Measurements from ENCODE around the gene ACTR2. TPM values are rescaled to one million over a fixed set of nuclear protein-coding genes. Genes with fewer than 3 reads are reported as not detected.
"Not testable (repeated sequence)": the region's sequence is repeated elsewhere in the genome, so short reads cannot be mapped to it uniquely, and the experiment has no call there.

Gene ACTR2
- 488 and 497 TPM in 2 replicates for total RNA-seq

DNA sequence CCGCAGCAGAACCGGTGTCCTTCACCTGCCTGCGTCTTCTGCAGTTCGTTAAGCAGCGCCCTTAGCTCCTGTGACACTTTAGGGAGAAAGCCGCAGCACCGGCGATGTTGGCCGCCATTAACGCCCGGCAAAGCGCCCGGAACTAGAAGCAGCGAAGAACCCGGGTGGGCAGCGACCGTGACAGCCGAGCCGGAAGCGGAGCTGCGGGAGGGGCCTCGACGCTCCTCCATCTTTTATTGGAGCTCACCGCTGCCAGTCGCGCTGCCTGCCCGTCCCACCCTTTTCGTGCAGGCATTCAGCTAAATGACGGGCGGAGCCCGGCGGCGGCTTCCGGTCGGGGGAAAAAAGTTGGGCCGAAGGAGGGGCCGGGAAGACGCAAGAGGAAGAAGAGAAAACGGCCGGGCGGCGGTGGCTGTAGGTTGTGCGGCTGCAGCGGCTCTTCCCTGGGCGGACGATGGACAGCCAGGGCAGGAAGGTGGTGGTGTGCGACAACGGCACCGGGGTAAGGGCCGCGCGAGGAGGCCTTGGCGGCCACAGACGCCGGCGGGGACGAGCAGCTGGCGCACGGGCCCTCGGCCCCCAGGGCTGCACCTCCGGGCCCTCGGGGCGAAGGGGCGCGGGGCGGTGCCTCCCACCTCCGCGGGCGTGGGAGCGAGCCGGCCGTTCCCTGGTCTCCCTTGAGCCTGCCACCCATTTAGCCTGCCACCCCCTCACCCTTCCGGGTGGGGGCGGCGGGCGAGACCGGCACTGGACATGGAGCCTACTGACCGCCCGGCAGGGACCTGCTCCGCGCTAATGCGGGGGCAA is at the start of gene ACTR2:
Gene ACTR2 (plus strand): TSS at position 376 of the 807 bp plus-strand sequence. CDS start 79 bp downstream, at position 455.
- intact Hi-C loops (cut with micrococcal nuclease): loop anchor here (1.0 to 10.0 kb wide), 9 partner anchors 73 to 1639 kb away; partner anchors contain the start of genes AFTPH, CEP68, MDH1 and RAB1A

DNA sequence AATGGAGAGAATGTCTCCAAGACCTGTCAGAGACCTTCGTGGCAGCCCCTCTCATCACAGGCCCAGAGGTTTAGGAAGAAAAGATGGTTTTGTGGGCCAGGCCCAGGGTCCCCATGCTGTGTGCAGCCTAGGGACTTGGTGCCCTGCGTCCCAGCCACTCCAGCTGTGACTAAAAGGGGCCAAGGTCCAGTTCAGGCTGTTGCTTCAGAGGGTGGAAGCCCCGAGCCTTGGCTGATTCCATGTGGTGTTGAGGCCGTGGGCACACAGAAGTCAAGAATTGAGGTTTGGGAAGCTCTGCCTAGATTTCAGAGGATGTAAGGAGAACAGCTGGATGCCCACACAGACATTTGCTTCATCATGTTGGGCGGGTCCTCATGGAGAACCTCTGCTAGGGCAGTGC is 45.1 kb upstream of the ACTR2 start:
- intact Hi-C loops (cut with micrococcal nuclease): no loop called here

DNA sequence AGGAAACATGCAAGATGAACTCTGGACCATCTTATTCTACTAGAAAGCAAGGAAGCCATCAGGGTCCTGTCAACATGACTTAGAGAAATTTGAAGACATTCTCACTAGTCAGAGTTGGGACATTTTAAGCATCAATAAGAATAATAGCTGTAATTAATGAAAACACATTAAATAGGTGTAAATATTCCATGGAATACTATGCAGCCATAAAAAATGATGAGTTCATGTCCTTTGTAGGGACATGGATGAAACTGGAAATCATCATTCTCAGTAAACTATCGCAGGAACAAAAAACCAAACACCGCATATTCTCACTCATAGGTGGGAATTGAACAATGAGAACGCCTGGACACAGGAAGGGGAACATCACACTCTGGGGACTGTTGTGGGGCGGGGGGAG is 44.2 kb upstream of the ACTR2 start:
- intact Hi-C loops (cut with micrococcal nuclease): not testable (repeated sequence)

DNA sequence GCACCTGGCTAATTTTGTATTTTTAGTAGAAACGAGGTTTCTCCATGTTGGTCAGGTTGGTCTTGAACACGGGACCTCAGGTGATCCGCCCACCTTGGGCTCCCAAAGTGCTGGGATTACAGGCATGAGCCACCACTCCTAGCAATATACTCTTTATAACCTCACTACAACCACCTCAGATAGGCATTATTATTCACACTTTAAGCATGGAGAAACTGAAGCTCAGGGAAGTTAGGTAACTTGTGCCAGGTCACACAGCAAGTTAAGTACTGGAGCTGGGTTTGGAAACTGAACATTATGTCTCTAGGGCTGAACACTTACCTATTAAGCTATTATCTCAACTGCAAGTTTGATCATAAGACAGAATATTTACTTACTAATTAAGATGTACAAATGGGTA is 42.6 kb upstream of the ACTR2 start:
- intact Hi-C loops (cut with micrococcal nuclease): loop anchor here (5.0 kb wide), 2 partner anchors 53 to 268 kb away; partner anchors contain the start of gene RAB1A

DNA sequence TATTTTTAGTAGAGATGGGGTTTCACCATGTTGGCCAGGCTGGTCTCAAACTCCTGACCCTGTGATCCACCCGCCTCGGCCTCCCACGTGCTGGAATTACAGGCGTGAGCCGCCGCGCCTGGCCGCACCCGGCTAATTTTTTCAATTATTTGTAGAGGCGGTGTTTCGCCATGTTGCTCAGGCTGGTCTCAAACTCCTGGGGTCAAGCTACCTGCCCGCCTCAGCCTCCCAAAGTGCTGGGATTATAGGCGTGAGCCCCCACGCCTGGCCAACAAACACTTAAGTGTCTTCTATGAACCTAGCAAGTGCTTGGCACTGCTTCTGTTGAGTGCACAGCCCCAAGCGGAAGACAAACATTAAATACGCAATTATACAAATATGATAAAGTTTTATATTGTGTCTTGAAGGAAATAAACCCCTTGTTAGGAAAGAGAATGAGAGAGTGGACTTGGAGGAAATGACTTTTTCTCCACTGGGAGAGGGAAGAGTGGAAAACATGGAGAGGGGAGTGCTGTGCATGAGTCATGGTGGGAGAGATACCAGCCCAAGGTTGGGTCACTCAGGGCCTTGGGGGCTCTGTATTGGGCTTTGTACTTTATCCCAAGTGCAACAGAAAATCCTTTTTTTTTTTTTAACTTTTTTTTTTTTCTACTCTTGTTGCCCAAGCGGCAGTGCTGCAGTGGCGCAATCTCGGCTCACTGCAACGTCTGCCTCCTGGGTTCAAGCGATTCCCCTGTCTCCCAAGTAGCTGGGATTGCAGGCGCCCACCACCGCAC is 41.4 kb upstream of the ACTR2 start:
- intact Hi-C loops (cut with micrococcal nuclease): loop anchor here (5.0 kb wide), 2 partner anchors 54 to 269 kb away; partner anchors contain the start of gene RAB1A

DNA sequence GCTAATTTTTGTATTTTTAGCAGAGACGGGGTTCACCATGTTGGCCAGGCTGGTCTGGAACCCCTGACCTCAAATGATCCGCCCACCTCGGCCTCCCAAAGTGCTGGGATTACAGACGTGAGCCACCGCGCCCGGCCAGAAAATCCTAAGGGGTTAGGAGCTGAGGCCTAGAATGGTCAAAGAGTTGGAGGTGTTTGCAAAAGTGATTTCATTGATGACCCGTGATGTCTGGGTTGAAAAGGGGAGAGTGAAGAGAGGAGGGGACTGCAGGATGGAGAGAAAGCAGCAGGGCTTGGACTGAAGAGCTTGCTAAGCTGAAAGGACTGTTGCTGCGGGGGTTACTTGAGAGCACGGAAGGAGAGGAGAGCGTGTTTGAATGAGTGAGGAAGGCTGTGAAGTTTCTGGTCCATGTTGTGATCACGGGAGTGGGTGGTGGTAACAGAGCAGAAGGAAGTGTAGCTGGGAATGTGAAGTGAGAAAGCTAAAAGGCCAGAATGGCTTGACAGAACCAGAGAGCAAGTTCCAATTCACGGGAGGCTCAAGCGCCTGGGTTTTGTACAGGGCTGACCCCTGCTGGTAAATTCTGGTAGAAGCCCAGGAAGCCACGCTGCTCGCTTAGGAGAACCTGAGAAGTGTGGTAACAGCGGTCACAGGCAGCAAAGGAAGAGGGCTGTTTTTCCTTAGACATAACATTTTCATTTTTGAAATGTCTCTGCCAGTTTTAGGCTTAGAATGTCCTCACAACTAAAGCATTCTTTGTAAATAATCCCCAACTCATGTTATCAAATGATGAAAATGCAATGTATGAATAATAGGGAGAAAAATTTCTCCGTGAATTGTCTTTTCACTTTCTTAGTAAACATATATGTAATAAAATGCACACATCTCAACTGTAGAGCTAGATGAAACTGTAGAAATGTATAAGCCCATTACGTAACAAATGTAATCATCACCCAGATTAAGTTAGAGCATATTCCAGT is 40.5 kb upstream of the ACTR2 start:
- intact Hi-C loops (cut with micrococcal nuclease): loop anchor here (1.0 to 5.0 kb wide), 3 partner anchors 55 to 270 kb away; partner anchors contain the start of gene RAB1A

DNA sequence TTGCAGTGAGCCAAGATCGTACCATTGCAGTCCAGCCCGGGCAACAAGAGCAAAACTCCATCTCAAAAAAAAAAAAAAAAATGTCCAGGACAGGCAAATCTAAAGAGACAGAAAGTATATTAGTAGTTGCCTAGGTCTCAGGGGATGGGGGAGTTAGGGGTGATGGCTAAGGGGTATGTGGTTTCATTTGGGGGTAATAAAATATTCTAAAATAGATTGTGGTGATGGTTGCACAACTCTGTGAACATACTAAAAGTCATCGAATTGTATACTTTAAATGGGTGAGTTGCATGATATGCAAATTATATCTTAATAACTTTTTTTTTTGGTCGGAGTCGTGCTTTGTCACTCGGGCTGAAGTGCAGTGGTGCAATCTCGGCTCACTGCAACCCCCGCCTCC is 34.2 kb upstream of the ACTR2 start:
- intact Hi-C loops (cut with micrococcal nuclease): no loop called here

DNA sequence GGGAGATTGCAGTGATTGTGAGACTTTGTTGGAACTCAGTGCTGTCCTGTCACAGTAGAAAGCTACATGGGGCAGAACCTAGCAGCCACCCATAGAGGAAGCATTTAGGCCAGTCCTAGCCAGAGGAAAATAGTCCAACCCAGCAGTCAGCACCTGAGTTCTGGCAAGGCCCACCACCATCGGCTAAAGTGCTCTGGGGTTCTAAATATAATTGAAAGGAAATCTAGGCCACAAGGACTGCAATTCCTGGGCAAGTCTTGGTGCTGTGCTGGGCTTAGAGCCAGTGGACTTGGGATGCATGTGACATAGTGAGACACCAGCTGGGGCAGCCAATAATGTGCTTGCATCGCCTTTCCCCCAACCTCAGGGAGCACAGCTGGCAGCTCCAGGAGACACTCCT is 28.9 kb upstream of the ACTR2 start:
- intact Hi-C loops (cut with micrococcal nuclease): no loop called here

DNA sequence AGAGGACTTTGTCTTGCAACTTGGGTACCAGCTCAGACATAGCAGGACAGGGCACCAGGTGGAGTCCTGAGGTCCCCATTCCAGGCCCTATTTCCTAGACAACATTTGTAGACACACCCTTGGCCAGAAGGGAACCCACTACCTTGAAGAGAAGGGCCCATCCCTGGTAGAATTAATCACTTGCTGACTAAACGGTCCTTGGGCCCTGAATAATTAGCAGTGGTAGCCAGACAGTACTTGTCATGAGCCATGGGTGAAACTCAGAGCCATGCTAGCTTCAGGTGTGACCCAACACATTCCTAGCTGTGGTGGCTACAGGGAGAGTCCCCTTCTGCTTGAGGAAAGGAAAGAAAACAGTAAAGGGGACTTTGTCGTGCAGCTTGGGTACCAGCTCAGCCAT is 28.5 kb upstream of the ACTR2 start:
- intact Hi-C loops (cut with micrococcal nuclease): no loop called here

DNA sequence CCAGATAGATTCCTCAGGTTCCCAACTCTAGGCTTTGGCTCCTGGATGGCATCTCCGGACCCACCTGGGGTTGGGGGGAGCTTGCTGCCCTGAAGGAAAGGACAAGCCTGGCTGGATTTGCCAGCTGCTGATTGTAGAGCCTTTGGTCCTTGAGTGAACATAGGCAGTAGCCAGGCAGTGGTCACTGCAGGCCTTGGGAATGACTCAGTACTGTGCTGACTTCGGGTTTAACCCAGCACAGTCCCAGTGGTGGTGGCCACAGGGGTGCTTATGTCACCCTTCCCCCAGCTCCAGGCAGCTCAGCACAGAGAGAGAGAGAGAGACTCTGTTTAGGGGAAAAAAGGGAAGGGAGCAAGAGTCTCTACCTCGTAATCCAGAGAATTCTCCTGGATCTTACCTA is 27.7 kb upstream of the ACTR2 start:
- intact Hi-C loops (cut with micrococcal nuclease): no loop called here

DNA sequence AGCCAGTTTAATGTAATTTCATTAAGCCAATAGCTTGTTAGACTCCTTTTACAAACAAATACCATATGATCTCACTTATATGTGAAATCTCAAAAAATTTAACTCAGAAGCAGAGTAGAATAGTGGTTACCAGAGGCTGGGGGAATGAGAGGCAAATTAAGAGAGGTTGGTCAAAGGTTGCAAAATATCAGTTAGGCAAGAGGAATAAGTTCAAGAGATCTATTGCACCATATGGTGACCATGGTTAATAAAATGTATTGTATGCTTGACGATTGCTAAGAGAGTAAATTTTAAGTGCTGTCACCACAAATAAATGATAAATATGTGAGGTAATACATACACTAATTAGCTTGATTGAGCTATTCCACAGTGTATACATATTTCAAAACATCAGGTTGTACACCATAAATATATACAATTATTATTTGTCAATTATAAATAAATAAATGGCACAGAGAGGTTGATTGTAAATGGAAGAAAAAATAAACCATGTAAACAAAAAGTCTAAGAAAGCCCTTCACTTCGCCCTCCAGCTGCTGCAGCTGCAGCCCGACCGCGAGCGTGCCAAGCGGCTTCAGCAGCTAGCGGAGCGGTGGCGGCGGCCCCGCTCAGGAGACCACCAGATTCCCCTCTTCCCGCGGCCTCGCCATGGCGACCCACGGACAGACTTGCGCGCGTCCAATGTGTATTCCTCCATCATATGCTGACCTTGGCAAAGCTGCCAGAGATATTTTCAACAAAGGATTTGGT is 23.0 kb upstream of the ACTR2 start:
- intact Hi-C loops (cut with micrococcal nuclease): no loop called here

DNA sequence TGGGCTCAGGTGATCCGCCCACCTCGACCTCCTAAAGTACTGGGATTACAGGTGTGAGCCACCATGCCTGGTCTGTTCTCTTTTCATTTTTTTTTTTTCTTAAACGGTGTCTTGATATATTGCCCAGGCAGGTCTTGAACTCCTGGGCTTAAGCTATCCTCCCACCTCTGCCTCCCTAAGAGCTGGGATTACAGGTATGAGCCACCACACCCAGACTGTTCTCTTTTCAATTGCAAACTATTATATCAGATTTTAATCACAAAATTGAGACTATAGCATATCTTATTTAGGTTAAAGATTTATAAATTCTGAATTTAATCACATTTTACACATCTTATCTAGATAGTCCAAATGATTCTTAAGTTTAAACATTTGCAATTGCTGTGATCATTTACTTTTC is 15.5 kb upstream of the ACTR2 start:
- intact Hi-C loops (cut with micrococcal nuclease): no loop called here

DNA sequence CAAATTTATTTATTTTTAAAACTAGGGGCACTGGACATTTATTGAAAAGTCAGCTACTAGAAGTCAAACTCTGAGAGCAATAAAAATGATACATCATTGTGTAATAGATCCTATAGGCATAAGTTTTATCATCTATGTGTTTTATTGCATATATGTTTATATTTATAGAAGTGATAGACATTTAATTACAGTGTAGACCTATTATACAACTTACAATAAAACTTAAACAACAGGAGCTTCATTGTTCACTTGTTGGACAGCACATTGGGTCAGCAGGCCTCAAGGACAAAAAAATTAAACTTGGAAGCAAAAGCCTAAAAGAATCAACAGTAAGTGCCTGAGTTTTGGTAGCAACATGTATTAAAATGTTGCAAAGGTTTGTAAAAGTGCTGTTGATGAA is 15.0 kb upstream of the ACTR2 start:
- intact Hi-C loops (cut with micrococcal nuclease): no loop called here

DNA sequence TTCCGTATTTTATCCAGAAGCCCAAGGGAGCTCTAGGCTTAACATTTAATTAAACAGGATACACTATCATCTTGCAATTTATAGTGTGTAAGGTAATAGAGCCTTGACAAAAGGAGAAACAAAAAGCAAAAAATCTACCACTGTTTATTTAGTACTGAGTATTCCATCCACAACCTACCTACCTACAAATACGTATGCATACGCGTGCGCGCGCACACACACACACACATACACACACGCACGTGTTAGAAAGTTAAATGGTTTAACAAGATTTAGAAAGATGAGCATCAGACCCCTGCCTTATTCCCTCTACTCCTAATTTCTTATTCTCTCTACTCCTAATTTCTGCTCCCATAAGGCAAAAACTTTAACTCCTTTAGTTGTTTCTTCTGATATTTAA is 14.6 kb upstream of the ACTR2 start:
- intact Hi-C loops (cut with micrococcal nuclease): no loop called here

DNA sequence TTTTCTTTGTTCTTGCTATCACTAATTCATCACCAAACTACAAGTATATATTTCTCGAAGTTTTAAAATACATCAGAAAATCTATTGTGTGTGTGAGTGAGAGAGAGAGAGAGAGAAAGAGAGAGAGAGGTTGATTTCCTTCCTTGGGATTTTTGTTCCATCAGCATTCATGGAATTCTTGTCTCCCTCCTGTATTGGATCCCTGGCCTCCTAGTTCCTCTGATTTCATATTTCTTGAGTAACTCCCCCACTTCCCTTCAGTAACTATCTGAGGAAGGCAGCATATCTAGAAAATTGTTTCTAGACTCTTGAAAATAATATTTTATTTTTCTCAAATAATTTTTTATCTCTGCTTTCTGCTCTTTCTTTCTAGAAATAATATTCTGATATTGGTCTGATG is 13.3 kb upstream of the ACTR2 start:
- intact Hi-C loops (cut with micrococcal nuclease): no loop called here

DNA sequence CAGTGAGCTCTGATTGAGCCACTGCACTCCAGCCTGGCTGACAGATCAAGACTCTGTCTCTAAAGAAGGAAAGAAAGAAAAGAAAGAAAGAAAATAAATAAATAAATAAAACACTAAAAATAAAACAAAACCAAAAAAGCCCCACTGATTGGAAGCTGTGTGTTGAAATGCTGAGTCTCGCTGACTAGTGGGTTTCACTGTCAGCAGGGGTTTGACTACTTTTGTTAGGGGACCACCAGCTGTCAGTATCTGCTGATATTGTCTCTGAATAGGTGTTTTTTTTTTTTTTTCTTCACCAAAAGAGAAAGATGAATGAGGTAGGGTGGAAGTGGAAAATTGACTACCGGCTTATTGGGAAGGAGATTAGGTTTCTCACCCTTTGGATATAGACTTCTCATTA is 12.8 kb upstream of the ACTR2 start:
- intact Hi-C loops (cut with micrococcal nuclease): no loop called here

DNA sequence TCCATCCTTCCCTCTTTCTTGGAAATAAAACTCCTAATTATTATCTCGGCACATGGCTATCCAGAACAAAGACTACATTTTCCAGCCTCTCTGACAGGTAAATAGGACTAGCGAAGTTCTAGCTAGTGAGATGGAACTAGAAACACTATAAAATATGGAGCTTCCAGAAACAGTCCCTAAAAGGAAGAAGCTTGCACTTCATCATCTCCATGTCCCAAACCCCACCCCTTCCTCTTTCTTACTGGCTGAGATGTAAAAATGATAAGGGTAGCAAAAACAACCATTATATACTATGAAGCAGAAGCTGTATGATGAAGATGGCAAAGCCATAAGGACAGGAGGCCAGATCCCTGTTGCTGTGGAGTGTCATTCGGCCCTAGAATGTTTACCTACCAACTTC is 11.7 kb upstream of the ACTR2 start:
- intact Hi-C loops (cut with micrococcal nuclease): no loop called here

DNA sequence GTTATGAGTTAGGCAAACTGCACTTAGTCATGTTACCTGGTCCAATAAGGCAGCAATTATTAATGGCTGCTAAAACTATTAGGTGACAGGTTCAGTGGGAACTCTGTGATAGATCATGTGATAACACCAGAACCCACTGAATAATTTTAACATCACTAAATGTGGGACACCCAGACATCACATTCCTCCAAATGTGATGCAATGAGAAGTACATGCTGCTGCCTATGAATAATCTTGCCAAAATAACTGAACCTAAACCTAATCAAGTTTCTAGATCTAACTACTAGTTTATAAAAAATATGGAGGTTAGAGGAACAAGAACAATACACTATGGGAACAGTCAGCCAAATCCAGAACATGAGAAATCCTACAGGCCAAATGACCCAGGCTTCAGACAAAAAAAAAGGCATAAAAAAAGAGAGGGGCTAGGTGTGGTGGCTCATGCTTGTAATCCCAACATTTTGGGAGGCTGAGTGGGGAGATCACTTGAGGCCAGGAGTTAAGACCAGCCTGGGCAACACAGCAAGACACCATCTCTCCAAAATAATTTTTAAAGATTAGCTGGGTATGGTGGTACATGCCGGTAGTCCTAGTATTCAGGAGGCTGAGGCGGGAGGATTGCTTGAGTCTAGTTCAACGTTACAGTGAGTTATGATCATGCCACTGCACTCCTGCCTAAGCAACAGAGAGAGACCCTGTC is 7.0 kb upstream of the ACTR2 start:
- intact Hi-C loops (cut with micrococcal nuclease): loop anchor here (10.0 kb wide), 1 partner anchor 566 kb away; the partner anchor contains the start of gene SERTAD2

DNA sequence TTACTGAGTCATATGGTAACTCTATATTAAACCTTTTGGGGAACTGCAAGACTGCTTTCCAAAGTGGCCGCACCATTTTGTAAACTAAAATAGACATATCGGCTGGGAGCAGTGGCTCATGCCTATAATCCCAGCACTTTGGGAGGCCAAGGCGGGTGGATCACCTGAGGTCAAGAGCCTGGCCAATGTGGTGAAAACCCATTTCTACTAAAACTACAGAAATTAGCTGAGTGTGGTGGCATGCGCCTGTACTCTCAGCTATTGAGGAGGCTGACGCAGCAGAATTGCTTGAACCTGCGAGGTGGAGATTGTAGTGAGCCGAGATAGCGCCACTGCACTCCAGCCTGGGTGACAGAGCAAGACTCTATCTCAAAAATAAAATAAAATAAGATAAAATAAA is 6.4 kb upstream of the ACTR2 start:
- intact Hi-C loops (cut with micrococcal nuclease): loop anchor here (10.0 kb wide), 1 partner anchor 566 kb away; the partner anchor contains the start of gene SERTAD2
